ENCODE measurements around the gene ATXN3. TPM values are rescaled to one million over a fixed set of nuclear protein-coding genes. Genes with fewer than 3 reads are reported as not detected.

Gene ATXN3
- total RNA-seq, 1 experiment from 2014 or later, result 14.6 TPM

DNA sequence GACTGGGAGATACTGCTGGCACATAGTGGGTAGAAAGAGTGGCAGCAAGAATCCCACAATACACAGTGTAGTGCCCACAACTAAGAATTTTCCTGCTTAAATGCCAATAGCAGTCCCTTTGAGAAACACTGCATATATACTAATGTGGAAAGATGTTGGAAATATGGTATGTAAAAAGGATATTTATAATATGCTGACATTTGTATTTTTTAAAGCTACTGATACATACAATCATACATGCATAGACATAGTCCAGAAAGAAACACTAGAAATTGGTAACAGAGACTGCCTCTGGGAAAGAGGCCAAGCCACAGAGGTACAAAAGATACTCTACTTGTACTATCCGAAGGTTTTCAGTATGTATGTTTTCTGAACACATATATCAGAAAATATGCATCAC is 96.8 kb downstream of the ATXN3 start:
- TF ChIP-seq TCF7L2 (IDR thresholded peaks at IDR 0.05; ENCODE audit: low read depth, low read length) (no peak), SIN3A (IDR thresholded peaks at IDR 0.05; ENCODE audit: borderline replicate concordance, insufficient read depth, low read depth, low read length) (no peak), POLR2AphosphoS5 (IDR thresholded peaks at IDR 0.05; ENCODE audit: low read depth, low read length) (no peak)
- TF ChIP-seq, protein P1, sequence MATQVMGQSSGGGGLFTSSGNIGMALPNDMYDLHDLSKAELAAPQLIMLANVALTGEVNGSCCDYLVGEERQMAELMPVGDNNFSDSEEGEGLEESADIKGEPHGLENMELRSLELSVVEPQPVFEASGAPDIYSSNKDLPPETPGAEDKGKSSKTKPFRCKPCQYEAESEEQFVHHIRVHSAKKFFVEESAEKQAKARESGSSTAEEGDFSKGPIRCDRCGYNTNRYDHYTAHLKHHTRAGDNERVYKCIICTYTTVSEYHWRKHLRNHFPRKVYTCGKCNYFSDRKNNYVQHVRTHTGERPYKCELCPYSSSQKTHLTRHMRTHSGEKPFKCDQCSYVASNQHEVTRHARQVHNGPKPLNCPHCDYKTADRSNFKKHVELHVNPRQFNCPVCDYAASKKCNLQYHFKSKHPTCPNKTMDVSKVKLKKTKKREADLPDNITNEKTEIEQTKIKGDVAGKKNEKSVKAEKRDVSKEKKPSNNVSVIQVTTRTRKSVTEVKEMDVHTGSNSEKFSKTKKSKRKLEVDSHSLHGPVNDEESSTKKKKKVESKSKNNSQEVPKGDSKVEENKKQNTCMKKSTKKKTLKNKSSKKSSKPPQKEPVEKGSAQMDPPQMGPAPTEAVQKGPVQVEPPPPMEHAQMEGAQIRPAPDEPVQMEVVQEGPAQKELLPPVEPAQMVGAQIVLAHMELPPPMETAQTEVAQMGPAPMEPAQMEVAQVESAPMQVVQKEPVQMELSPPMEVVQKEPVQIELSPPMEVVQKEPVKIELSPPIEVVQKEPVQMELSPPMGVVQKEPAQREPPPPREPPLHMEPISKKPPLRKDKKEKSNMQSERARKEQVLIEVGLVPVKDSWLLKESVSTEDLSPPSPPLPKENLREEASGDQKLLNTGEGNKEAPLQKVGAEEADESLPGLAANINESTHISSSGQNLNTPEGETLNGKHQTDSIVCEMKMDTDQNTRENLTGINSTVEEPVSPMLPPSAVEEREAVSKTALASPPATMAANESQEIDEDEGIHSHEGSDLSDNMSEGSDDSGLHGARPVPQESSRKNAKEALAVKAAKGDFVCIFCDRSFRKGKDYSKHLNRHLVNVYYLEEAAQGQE (IDR thresholded peaks at IDR 0.05; ENCODE audit: insufficient read depth in 1 of 2, low read depth in 2 of 2, low read length in 1 of 2), result no peak
- TF ChIP-seq, protein P2, sequence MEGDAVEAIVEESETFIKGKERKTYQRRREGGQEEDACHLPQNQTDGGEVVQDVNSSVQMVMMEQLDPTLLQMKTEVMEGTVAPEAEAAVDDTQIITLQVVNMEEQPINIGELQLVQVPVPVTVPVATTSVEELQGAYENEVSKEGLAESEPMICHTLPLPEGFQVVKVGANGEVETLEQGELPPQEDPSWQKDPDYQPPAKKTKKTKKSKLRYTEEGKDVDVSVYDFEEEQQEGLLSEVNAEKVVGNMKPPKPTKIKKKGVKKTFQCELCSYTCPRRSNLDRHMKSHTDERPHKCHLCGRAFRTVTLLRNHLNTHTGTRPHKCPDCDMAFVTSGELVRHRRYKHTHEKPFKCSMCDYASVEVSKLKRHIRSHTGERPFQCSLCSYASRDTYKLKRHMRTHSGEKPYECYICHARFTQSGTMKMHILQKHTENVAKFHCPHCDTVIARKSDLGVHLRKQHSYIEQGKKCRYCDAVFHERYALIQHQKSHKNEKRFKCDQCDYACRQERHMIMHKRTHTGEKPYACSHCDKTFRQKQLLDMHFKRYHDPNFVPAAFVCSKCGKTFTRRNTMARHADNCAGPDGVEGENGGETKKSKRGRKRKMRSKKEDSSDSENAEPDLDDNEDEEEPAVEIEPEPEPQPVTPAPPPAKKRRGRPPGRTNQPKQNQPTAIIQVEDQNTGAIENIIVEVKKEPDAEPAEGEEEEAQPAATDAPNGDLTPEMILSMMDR (IDR thresholded peaks at IDR 0.05), result no peak
- Histone ChIP-seq H3K4me1 (ENCODE audit: control insufficient read depth, insufficient read depth, low read length) (no peaks in the 10 kb centered on the region), H3K9me3 (ENCODE audit: control insufficient read depth, insufficient read depth, low read depth, low read length) (no peaks in the 10 kb centered on the region), H3K27ac (ENCODE audit: low read length) (no peak overlapping the region), H3K36me3 (ENCODE audit: control insufficient read depth, insufficient read depth, low read length) (peaks cover 12% of the 10 kb centered on the region), H3K4me3 (ENCODE audit: low read depth in 2 of 2, low read length in 2 of 2) (no peak overlapping the region), H3K27me3 (ENCODE audit: control insufficient read depth, insufficient read depth, low read length) (no peaks in the 10 kb centered on the region)
- DNase-seq (ENCODE audit: low read depth, low spot score), result no peak
- POLR2A ChIA-PET, result no interaction called here
- no peak for ATAC-seq
- intact Hi-C loops (cut with micrococcal nuclease; ENCODE audit: unreplicated experiment), result no loop called here
- in situ Hi-C loops (cut with HindIII; ENCODE audit: low pct_unique_long_range_greater_than_20kb, low sequenced_read_pairs), result no loop called here
- CTCF ChIA-PET, result no interaction called here
- no TSS peak for BruUV-seq (replicated peaks)

Other genes starting within 250 kb of the ATXN3 start
- 0.49 TPM for gene TC2N, start 239.0 kb downstream of the ATXN3 start, total RNA-seq (2021; ENCODE audit: unreplicated experiment)
- gene FBLN5, start 158.9 kb downstream of the ATXN3 start, total RNA-seq (2021; ENCODE audit: unreplicated experiment), result 0.23 TPM
- 37.3 TPM for gene TRIP11, start 66.5 kb downstream of the ATXN3 start, total RNA-seq (2021; ENCODE audit: unreplicated experiment)
- gene NDUFB1, start 15.1 kb upstream of the ATXN3 start, total RNA-seq (2021; ENCODE audit: unreplicated experiment), result 126 TPM
- gene CPSF2, start 15.4 kb upstream of the ATXN3 start, total RNA-seq (2021; ENCODE audit: unreplicated experiment), result 62.0 TPM
- gene SLC24A4, start 216.6 kb upstream of the ATXN3 start, total RNA-seq (2021; ENCODE audit: unreplicated experiment), result not detected

All from Panc1 (cell line).